DMS53 (cell line): ENCODE data around the gene SEBOX.

Experiments used
- DNase-seq: peaks from one replicate; lab custom pipeline; 2025; lab: John Stamatoyannopoulos, UW

SEBOX gene

DNA sequence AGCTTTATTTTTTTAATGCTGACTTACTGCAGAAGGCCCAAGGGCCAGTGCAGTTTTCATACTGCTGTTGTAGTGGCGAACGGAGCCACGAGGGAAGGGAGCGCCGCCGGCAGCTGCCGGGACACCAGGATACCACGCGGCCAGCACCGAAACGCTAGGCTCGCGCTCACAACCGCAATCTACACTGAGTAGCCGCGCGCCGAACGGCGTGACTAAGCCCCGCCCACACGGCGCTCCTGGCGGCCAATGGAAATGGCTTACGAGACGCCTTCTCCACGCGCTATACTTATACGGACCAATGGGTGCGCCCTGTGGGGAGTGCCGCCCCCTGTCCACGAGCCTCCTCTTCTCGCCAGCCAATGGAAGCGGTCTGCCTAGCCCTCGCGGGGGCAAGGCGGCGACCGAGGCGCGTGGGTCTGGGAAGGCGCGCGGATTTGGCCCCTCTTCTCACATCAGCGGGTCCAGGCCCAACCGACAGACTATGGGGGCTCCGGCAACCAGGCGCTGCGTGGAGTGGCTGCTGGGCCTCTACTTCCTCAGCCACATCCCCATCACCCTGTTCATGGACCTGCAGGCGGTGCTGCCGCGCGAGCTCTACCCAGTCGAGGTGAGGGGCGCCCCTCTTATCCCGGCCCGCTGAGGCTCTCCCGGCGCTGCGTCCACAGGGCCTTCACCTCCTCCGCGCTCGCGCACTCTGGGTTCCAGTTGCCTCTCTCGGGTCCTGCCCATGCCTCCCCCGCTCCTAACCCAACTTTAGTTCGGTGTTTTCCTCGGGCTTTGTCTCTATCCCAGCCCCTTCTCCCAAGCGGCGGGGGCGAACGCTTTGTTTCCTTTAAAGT is 46.0 kb downstream of the SEBOX start, which contains the start of gene TMEM97:
Gene TMEM97, plus strand, starts transcription at position 442 of the 839 bp plus-strand sequence. Its CDS starts 40 bp downstream, at position 482.
- peak; percentile 98 for DNase-seq

- peak; percentile 49 for DNase-seq
These were observed 46.8 kb downstream of the SEBOX start for GRCh38 chr17:28317966-28318758.

GRCh38 chr17:28317099-28317965 is 47.7 kb downstream of the SEBOX start:
- no peak for DNase-seq

- no peak for DNase-seq
These were observed 48.9 kb downstream of the SEBOX start for GRCh38 chr17:28315846-28316705.

DNA sequence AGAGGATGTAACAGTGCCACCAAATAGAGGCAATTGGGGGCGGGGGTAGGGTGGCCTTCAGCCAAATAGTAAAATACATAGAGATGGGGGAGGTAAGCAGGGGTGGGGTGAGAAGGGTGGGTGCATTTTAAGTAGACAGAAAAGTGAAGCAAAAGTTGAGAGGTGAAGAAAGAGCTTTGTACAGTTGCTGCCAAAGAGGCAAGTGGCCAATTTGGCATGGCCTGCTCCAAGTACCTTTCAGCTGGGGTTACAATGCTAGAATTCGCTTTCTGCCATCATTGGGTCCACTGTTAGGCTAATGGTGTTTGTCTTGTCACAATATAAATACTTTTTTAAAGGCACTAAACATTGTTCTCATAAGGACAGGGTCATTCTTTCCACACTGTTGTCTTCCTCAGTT is 51.2 kb downstream of the SEBOX start:
- no peak for DNase-seq
